ENCODE data around the gene SNRPA1.

Gene SNRPA1

GRCh38 chr15:101255615-101256241 is 39.3 kb downstream of the SNRPA1 start:
- TF ChIP-seq CTCF (IDR thresholded peaks at IDR 0.05; ENCODE audit: low read depth, low read length), result no peak
- no peak overlapping the region for H3K4me3 ChIP-seq (ENCODE audit: low read depth, low read length)

DNA sequence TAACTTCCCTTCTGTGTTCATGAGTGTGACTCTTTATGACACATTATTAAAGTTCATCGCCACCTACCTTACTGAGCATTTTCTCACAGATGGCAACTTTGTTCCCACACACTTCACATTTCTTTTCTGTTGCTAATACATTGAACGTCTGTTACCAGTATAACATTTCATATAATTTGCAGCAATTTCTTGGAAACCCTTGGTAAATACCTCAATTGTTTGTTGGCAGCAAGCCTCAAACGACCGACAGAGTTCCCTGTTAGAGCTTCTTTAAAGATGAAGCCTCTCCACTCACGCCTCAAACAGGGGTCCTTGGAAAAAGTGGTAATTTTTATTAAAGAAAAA is 40.0 kb downstream of the SNRPA1 start:
- TF ChIP-seq CTCF (IDR thresholded peaks at IDR 0.05; ENCODE audit: low read depth, low read length), result no peak
- no peak overlapping the region for H3K4me3 ChIP-seq (ENCODE audit: low read depth, low read length)

- TF ChIP-seq CTCF (IDR thresholded peaks at IDR 0.05; ENCODE audit: low read depth, low read length), result no peak
Observed at GRCh38 chr15:101254157-101255050, 40.6 kb downstream of the SNRPA1 start.

GRCh38 chr15:101252836-101253235 is 42.2 kb downstream of the SNRPA1 start:
- no peak for TF ChIP-seq CTCF (IDR thresholded peaks at IDR 0.05; ENCODE audit: low read depth, low read length)
- H3K4me3 ChIP-seq (ENCODE audit: low read depth, low read length), result peak overlapping the region; percentile 69

More at GRCh38 chr15:101254157-101255050, 40.6 kb downstream of the SNRPA1 start:
- no peak overlapping the region for H3K4me3 ChIP-seq (ENCODE audit: low read depth, low read length)

- no peak for TF ChIP-seq CTCF (IDR thresholded peaks at IDR 0.05; ENCODE audit: low read depth, low read length)
- peak within 1 kb of the TSS; percentile 90 for H3K4me3 ChIP-seq (ENCODE audit: low read depth, low read length)
Observed at GRCh38 chr15:101251830-101252820, 42.9 kb downstream of the SNRPA1 start, which contains the start of gene CHSY1. CHSY1 (minus strand) TSS chr15:101252048; CDS start chr15:101251456, 592 bp downstream.

GRCh38 chr15:101250873-101251829 is 43.9 kb downstream of the SNRPA1 start:
- H3K4me3 ChIP-seq (ENCODE audit: low read depth, low read length), result peak overlapping the region; percentile 90

More at GRCh38 chr15:101250873-101251829, 43.9 kb downstream of the SNRPA1 start:
- TF ChIP-seq CTCF (IDR thresholded peaks at IDR 0.05; ENCODE audit: low read depth, low read length), result no peak

Data from WI38 (cell line).